HepG2 (cell line): Measurements from ENCODE around the gene TXNRD2. TPM values are rescaled to one million over a fixed set of nuclear protein-coding genes. Genes with fewer than 3 reads are reported as not detected.
A peak's percentile ranks its signal among the peaks of the same experiment; 100 is the strongest.

ENCODE experiments used
- CC2D1A ChIP-seq: sonication (generic); formaldehyde crosslinking; IDR thresholded peaks from 2 replicates; pipeline ENCODE4 v1.8.1; 2023; ENCODE audit warnings: mild to moderate bottlenecking, missing genetic modification reagents
- CHD2 ChIP-seq: IDR thresholded peaks from 2 replicates; pipeline ENCODE4 v1.6.1; 2011; ENCODE audit warnings: low read depth, low read length, improper control_type of control experiment
- HNRNPL ChIP-seq: fragments of 200-400 bp; formaldehyde crosslinking; IDR thresholded peaks from 2 replicates; pipeline ENCODE4 v1.6.1; 2017; ENCODE audit warnings: mild to moderate bottlenecking, low read depth, low read length
- MTF1 ChIP-seq: sonication (generic); formaldehyde crosslinking; IDR thresholded peaks from 2 replicates; pipeline ENCODE4 v1.5.0; 2020; ENCODE audit warnings: missing genetic modification reagents
- SNAI1 ChIP-seq: sonication (generic); formaldehyde crosslinking; IDR thresholded peaks from 2 replicates; pipeline ENCODE4 v1.5.0; 2020; ENCODE audit warnings: mild to moderate bottlenecking, missing genetic modification reagents, borderline replicate concordance
- TRAFD1 ChIP-seq: sonication (generic); formaldehyde crosslinking; IDR thresholded peaks from 2 replicates; pipeline ENCODE4 v1.5.1; 2020; ENCODE audit warnings: missing genetic modification reagents, mild to moderate bottlenecking, borderline replicate concordance
- YY1 ChIP-seq: IDR thresholded peaks from 2 replicates; pipeline ENCODE4 v1.6.1; 2011; ENCODE audit warnings: low read length, low read depth, moderate library complexity, mild to moderate bottlenecking; ENCODE audit not compliant: insufficient read depth, insufficient replicate concordance
- ZBTB40 ChIP-seq, 2 experiments: fragments of 450-650 bp in 1 of 2; sonication (generic) in 1 of 2; formaldehyde crosslinking in 1 of 2; IDR thresholded peaks; 2 replicates each; pipeline versions ENCODE4 v1.6.1 to v1.8.0; 2016 to 2022; ENCODE audit warnings: antibody characterized with exemption in 1 of 2, mild to moderate bottlenecking in 1 of 2, missing genetic modification reagents in 1 of 2
- ZNF7 ChIP-seq: IDR thresholded peaks from 2 replicates; pipeline ENCODE4 v1.6.1; 2016; ENCODE audit warnings: missing biosample characterization, missing genetic modification reagents
- polyA plus RNA-seq, 8 experiments: library from polyadenylated mRNA; depleted of rRNA in 3 of 8; stranded (reverse) in 7 of 8; unstranded in 1 of 8; fragments of >200 nt; fragmentation: Illumina TruSeq in 4 of 8; extraction: Trizol in 4 of 8; gene quantifications; 2 replicates each; pipeline versions ENCODE4 v1.2.1 to v1.2.3, GENCODE V29; 2011 to 2016; ENCODE audit warnings: low read depth in 4 of 8, missing spikeins in 1 of 8, mixed read lengths in 1 of 8; ENCODE audit not compliant: insufficient read depth in 1 of 8
- total RNA-seq, 5 experiments: library from RNA; depleted of rRNA; stranded (reverse); fragments of >200 nt; fragmentation: Illumina TruSeq; extraction: Trizol; gene quantifications; 2 replicates each; pipeline ENCODE4 v1.2.3, GENCODE V29; 2016; ENCODE audit warnings: low read depth in 1 of 5
- TF ChIP-seq, protein P1 (sequence below), 2 experiments: IDR thresholded peaks; 2 replicates each; pipeline ENCODE4 v1.6.1; 2011 to 2012; ENCODE audit warnings: low read length in 2 of 2, borderline replicate concordance in 1 of 2, low read depth in 1 of 2, mild to moderate bottlenecking in 1 of 2, moderate library complexity in 1 of 2

Gene TXNRD2
- total and polyA plus RNA-seq, 2 of the 13 experiments (the other 11 are each of a cell fraction or from before 2014, with no cell fraction given), result 17.5 to 18.6 TPM

DNA sequence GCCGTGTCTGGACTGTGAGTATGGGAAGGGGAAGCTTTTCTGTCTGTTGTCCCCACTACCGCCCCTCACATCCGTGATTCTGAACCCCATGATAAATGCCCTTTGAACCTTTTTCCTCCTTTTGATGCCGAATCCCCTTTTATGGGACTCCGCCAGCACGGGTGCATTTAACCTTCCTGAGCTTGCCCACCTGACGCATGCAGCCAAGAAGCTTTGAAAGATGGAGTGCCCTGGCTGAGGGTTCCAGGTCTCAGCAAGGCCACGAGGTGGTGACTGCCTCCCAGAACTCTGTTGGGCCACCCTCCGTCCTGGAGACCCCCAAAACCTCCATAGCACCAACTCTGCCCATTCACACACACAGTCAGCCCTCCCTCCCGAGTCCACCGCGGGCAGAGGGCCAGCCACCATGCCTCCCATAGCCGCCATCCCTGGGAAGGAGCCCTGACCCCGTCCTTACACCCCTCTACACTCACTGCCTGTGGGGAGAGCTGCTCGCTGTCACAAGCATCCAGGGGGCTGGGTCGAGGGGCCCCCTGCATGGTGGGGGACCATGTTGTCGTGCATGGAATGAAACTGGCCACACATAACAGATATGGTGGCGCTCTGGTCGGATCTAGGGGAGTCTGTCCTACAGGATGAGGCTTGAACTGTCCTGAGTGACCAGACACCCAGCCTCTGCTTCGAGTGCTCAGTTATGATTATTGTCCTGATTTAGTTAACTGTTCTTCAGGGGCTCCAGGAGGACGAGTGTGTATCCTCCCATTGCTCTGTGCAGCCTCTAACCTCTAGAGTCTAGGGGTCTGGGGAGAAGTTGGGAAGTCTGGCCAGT lies 868 bp downstream of the TXNRD2 start (continued):
- TF ChIP-seq, protein P1, sequence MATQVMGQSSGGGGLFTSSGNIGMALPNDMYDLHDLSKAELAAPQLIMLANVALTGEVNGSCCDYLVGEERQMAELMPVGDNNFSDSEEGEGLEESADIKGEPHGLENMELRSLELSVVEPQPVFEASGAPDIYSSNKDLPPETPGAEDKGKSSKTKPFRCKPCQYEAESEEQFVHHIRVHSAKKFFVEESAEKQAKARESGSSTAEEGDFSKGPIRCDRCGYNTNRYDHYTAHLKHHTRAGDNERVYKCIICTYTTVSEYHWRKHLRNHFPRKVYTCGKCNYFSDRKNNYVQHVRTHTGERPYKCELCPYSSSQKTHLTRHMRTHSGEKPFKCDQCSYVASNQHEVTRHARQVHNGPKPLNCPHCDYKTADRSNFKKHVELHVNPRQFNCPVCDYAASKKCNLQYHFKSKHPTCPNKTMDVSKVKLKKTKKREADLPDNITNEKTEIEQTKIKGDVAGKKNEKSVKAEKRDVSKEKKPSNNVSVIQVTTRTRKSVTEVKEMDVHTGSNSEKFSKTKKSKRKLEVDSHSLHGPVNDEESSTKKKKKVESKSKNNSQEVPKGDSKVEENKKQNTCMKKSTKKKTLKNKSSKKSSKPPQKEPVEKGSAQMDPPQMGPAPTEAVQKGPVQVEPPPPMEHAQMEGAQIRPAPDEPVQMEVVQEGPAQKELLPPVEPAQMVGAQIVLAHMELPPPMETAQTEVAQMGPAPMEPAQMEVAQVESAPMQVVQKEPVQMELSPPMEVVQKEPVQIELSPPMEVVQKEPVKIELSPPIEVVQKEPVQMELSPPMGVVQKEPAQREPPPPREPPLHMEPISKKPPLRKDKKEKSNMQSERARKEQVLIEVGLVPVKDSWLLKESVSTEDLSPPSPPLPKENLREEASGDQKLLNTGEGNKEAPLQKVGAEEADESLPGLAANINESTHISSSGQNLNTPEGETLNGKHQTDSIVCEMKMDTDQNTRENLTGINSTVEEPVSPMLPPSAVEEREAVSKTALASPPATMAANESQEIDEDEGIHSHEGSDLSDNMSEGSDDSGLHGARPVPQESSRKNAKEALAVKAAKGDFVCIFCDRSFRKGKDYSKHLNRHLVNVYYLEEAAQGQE (IDR thresholded peaks at IDR 0.05; ENCODE audit: borderline replicate concordance in 1 of 2, low read depth in 1 of 2, low read length in 2 of 2), result no peak
- TF ChIP-seq TRAFD1 (CRISPR knock-in tag) (no peak), ZNF7 (CRISPR knock-in tag) (no peak), ZBTB40 (IDR thresholded peaks at IDR 0.05) (no peak), ZBTB40 (CRISPR knock-in tag; IDR thresholded peaks at IDR 0.05) (no peak), HNRNPL (no peak), CHD2 (no peak), CC2D1A (no peak), YY1 (peak; percentile 14), SNAI1 (CRISPR knock-in tag) (0 out of 2 replicates have a peak, but pooled peaks have one; percentile 43), MTF1 (CRISPR knock-in tag) (no peak)
